GM12873 (cell line): Measurements from ENCODE around the gene KCNQ1.

Experiments
- TF ChIP-seq, protein P1 (sequence below): IDR thresholded peaks from 2 replicates; pipeline ENCODE4 v1.5.1; 2012; ENCODE audit warnings: low read depth, mild to moderate bottlenecking, moderate library complexity, low read length, control low read depth; ENCODE audit not compliant: insufficient read depth; ENCODE audit errors: missing control alignments

KCNQ1 gene

DNA sequence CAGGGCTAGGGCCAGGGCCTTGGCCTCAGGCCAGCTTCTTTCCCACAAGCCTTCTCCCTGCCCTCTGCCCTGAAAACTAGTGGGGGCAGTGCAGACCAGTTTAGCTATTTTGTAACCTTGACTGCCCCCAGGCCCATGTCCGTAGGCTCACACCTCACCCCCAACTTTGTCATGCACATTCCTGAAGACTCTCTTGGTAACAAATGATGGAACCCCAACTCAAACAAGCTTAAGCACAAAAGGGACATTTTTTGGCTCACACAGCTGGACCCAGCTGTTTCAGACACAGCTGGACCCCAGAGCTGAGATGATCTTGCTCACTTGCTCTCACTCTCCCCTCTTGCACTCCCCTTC lies 208.4 kb downstream of the KCNQ1 start:
- TF ChIP-seq, protein P1, sequence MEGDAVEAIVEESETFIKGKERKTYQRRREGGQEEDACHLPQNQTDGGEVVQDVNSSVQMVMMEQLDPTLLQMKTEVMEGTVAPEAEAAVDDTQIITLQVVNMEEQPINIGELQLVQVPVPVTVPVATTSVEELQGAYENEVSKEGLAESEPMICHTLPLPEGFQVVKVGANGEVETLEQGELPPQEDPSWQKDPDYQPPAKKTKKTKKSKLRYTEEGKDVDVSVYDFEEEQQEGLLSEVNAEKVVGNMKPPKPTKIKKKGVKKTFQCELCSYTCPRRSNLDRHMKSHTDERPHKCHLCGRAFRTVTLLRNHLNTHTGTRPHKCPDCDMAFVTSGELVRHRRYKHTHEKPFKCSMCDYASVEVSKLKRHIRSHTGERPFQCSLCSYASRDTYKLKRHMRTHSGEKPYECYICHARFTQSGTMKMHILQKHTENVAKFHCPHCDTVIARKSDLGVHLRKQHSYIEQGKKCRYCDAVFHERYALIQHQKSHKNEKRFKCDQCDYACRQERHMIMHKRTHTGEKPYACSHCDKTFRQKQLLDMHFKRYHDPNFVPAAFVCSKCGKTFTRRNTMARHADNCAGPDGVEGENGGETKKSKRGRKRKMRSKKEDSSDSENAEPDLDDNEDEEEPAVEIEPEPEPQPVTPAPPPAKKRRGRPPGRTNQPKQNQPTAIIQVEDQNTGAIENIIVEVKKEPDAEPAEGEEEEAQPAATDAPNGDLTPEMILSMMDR = no peak

DNA sequence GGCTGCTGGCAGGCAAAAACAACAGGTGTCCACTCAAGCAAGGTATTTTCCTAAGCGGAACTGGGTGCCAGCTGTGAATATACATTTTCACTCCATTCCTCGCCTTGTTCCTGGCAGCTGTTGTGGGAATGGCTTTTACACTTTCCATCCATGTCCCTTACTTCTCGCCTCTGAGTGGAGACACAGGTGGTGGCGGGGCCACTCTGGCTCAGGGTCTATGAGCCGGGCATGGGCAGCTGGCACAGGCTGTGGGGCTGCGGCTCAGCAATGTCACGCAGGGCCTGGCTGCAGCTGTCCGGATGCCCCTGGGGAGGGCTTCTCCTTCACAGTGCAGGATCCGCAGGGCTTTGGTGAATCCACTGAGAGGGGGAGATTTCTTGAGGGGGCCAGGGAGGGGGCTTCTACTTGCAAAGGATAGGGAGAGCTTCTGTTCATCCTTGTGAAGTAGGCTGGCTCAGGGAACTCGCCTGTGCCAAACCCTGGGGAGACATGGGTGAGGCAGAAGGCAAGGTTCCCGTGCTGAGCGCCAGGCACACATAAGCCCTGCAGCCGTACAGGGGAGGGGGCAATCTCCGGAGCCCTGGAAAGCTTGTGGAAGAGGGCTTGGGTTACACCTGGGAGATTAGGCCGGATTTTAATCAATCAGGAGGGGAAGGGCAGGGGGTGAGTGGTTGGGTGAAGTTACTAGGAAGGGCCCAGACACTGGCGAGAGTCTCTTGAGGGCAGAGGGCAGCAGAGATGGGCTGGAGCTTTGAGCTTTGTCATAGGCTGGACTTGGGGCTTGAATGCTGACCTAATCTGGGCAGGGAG lies 209.3 kb downstream of the KCNQ1 start:
- TF ChIP-seq, protein P1 = no peak

DNA sequence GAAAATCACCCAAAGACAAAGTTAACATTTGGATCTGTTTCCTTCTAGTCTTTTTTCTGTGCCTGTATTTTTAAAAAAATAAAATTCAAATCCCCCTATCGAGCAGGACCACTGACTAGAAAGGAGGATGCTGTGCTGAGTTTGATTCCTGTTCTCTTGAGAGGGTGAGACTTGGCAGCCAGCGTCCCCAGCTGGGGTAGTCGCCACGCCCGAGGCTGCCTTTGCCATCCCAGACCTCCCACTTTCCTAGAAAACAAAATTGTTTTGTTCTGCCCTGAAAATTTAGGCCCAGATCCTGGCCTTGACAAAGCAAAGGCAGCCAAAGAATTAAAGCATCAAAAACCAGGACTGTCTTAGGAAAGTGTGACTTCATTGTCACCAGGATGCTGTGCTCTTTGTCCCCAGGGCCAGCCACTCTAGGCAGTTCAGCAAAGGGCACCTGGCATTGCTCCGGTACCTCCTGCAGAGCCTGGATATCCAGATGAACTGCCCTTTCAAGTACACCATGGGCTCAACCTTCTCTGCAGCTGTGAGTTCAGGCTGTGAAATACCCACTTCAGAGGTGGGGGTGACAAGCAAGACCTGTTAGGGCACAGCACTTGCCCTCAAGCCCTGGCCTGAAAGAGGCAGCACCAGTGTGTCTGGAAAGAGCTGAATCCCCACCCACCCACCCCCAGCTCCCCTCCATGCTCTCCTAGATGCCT lies 210.4 kb downstream of the KCNQ1 start:
- TF ChIP-seq, protein P1 = no peak

DNA sequence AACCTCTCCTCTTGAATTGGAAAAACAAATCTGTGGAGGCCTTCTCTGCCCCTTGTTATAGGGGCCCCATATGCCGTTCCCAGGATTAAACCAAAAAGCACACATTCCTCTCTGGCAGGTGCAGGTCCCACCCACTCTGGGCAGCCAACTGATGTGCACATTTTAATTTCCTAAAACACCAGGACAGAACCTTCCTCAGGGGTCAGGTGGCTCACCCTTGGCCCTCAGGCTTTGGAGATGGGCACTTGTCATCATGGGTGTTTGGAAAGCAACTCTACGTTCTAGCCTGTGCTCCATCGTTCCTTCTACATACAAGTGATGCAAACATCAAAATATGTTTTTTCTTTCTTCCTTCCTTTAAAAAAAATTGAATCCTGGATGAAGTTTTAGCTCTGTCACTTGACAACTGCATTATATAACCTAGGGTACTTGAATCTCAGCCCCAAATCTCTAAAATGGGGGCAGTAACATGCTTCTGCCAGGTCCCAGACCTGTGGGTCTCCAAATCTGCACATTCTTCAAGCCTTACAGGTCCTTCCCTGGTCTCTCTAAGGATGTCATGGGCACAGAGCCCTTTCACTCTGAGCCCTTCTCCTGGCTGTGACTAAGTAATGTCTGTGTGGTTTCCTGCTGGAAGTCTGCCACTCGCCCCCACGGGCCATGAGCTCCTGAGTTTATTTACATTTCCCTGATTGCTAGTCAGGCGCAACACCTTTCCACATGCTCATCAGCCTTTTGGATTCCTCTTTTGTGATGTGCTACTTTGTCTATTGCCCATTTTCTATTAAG lies 211.2 kb downstream of the KCNQ1 start:
- TF ChIP-seq, protein P1 = no peak

DNA sequence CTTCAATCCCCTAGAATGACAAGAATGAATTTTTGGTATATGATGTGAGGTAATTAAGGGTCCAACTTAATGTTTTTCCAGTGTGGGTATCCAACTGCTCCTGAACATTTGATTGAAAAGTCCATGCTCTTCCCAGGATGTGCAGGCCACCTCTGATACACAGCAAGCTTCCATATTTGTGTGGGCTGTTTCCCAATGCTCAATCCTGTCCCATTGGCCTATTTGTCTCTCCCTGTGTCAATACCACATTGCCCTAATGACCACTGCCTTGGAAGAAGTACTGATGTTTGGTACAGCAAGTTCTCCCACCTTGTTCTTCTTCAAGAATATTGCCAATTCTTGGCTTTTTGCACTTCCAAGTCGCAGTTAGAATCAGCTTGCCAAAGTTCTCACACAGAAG lies 212.1 kb downstream of the KCNQ1 start:
- TF ChIP-seq, protein P1 = no peak

DNA sequence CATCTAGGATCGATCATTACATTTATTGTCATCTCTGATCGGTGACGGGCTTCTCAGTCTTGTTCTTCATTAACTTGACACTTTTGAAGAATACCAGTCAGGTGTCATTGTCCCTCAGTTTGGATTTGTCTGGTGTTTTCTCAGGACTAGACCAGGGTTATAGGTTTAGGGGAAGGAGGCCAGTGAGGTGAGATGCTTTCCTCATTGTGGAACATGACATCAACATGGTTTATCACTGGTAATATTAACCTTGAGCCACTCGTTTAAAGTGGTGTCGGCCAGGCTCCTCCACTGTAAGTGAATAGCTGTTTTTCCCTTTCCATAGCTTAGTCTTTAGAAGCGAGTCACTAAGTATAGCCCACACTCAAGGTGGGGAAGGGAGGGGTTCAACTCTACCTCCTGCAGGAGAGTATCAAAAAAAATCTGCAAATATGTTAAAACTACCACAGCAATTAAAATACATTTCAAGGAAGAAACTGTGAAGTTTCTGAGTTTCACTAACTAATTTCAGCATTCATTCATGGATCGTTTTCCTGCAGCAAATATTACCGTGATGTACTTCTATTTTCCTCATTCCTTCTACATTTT lies 213.0 kb downstream of the KCNQ1 start:
- TF ChIP-seq, protein P1 = no peak
